Measurements from ENCODE around the gene OXER1. TPM values are rescaled to one million over a fixed set of nuclear protein-coding genes. Genes with fewer than 3 reads are reported as not detected.

OXER1 gene
- total and polyA plus RNA-seq, 4 donors, result 2.2 to 8.1 (median 6.7) TPM

GRCh38 chr2:42781181-42781580, 17.2 kb upstream of the OXER1 start:
- H3K9me3 ChIP-seq (ENCODE audit: control insufficient read depth in 4 of 4, low read length in 3 of 4), result no peaks in the 10 kb centered on the region
- H3K4me3 ChIP-seq (ENCODE audit: low read depth in 1 of 3, low read length in 3 of 3), result no peak overlapping the region
- 88% methylated on average over 1 of the region's 1 CpG for whole genome bisulfite sequencing
- peaks cover 0 to 14% (median 4%) of the 10 kb centered on the region in 4 donors for H3K36me3 ChIP-seq (ENCODE audit: control insufficient read depth in 4 of 4, insufficient read depth in 3 of 4, low read depth in 1 of 4, low read length in 3 of 4)
- no peak overlapping the region for H3K27ac ChIP-seq (ENCODE audit: low read depth in 1 of 2, low read length in 2 of 2)
- H3K4me1 ChIP-seq (ENCODE audit: control insufficient read depth in 4 of 4, insufficient read depth in 4 of 4, low read length in 3 of 4), result peaks cover 5 to 37% (median 26%) of the 10 kb centered on the region in 4 donors
- TF ChIP-seq GABPA (IDR thresholded peaks at IDR 0.05 in 1 of 2, conservative IDR thresholded peaks at IDR 0.05 in 1 of 2), result no peak
- no peak for TF ChIP-seq HNF4G (IDR thresholded peaks at IDR 0.05)
- no peak for TF ChIP-seq ATF3 (IDR thresholded peaks at IDR 0.05)
- no peak for TF ChIP-seq TAF1 (conservative IDR thresholded peaks at IDR 0.05)
- no peak for TF ChIP-seq ZBTB33 (IDR thresholded peaks at IDR 0.05)
- TF ChIP-seq REST (IDR thresholded peaks at IDR 0.05), result no peak
- no peak for TF ChIP-seq RAD21 (IDR thresholded peaks at IDR 0.05)
- no peak for TF ChIP-seq JUND (IDR thresholded peaks at IDR 0.05)
- no peak for TF ChIP-seq FOXA2 (IDR thresholded peaks at IDR 0.05)
- no peak for TF ChIP-seq MAX (IDR thresholded peaks at IDR 0.05)
- TF ChIP-seq EGR1 (IDR thresholded peaks at IDR 0.05; ENCODE audit: low read depth in 2 of 2), result no peak
- no peak for TF ChIP-seq SP1 (IDR thresholded peaks at IDR 0.05)
- no peak for TF ChIP-seq FOXA1 (IDR thresholded peaks at IDR 0.05)
- no peak for TF ChIP-seq RXRA (IDR thresholded peaks at IDR 0.05)
- TF ChIP-seq CTCF (IDR thresholded peaks at IDR 0.05; ENCODE audit: low read depth, low read length, missing input control), result no peak
- no peak for TF ChIP-seq NR2F2 (IDR thresholded peaks at IDR 0.05)
- DNase-seq (ENCODE audit: low spot score), result no peak
- no peak overlapping the region for H3K9ac ChIP-seq (ENCODE audit: low read depth in 1 of 2, low read length in 2 of 2)
- H3K27me3 ChIP-seq (ENCODE audit: control insufficient read depth in 4 of 4, insufficient read depth in 4 of 4, low read length in 3 of 4), result no peaks in the 10 kb centered on the region

Data from liver (tissue), 9 donors.